GM12874 (cell line): ENCODE data around the gene KCNV2.

Source experiments
- CTCF ChIP-seq: IDR thresholded peaks from 2 replicates; pipeline ENCODE4 v1.5.1; 2011; ENCODE audit warnings: low read depth, mild to moderate bottlenecking, control low read depth, low read length, moderate library complexity; ENCODE audit not compliant: insufficient read depth

The KCNV2 gene

GRCh38 chr9:2729003-2729402 lies 11.7 kb downstream of the KCNV2 start:
- TF ChIP-seq CTCF: no peak

DNA sequence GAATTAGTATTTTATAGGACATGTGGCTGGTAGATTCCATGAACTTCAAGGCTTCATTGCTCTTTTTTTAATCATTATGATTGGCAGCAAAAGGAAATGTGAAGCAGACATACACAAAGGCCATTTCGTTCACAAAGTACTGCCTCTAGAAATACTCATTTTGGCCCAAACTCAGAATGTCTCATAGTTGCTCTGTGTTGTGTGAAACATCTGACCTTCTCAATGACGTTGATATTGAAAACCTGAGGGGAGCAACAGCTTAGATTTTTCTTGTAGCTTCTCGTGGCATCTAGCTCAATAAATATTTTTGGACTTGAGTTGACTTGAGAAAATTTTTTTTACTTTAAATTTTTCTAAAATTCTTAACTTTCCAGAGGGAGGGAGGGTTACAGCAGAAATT lies 12.4 kb downstream of the KCNV2 start:
- no peak for TF ChIP-seq CTCF

GRCh38 chr9:2730971-2731370 lies 13.7 kb downstream of the KCNV2 start:
- no peak for TF ChIP-seq CTCF

- TF ChIP-seq CTCF: no peak
Measured at GRCh38 chr9:2732492-2732891, 15.2 kb downstream of the KCNV2 start.

GRCh38 chr9:2740616-2741015 lies 23.3 kb downstream of the KCNV2 start:
- no peak for TF ChIP-seq CTCF

DNA sequence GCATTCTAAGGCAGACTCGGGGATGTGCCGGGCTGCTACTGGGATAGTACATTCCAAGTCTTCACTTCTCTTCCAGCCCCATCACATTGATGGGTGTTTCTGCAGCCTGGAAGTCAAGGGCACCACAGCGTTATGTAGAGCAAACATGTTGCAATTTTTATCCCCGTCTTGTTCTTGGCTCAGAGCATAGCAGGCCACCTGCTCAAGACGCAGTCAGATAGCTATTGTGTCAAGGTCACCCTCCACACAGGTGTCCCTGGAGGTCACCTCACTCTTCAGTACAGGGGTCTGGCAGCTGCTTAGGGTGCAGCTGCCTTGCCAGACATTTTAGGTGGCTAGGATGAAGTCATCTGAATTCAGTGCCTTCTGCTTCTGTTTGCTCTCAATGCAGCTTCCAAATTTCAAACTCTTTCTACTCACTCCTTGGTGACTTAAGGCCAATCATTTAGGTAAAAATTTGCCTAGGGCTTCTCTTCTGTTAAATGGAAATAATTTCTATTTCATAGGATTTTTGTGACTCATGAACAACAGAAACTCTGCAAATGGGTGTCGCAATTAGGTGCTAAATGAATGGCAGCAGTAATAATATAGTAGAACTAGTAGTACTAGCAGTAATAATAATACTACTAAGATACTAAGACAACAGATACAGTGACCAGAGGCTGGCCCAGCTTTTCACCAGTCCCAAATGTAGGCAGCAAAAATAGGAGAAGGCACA lies 24.3 kb downstream of the KCNV2 start:
- TF ChIP-seq CTCF: no peak

- no peak for TF ChIP-seq CTCF
Measured at GRCh38 chr9:2742214-2742613, 24.9 kb downstream of the KCNV2 start.
